WTC11 (cell line): Measurements from ENCODE around the gene STXBP5.

ENCODE experiments used
- ETV6 ChIP-seq: sonication (generic); formaldehyde crosslinking; IDR thresholded peaks from 2 replicates; pipeline ENCODE4 v1.8.1; 2022; ENCODE audit warnings: mild to moderate bottlenecking, missing genetic modification reagents
- TEAD1 ChIP-seq: sonication (generic); formaldehyde crosslinking; IDR thresholded peaks from 2 replicates; pipeline ENCODE4 v1.8.0; 2022; ENCODE audit warnings: mild to moderate bottlenecking, missing genetic modification reagents
- ZNF396 ChIP-seq: fragments of 250-450 bp; sonication (Bioruptor Pico); IDR thresholded peaks from 2 replicates; pipeline ENCODE4 v1.8.0; 2021; ENCODE audit warnings: mild to moderate bottlenecking, moderate library complexity, borderline replicate concordance
- TF ChIP-seq, protein P1 (sequence below): sonication (generic); formaldehyde crosslinking; IDR thresholded peaks from 2 replicates; pipeline ENCODE4 v1.8.0; 2022; ENCODE audit warnings: mild to moderate bottlenecking, missing genetic modification reagents
- TF ChIP-seq, protein P2 (sequence below): fragments of 250-450 bp; sonication (Bioruptor Pico); IDR thresholded peaks from 2 replicates; pipeline ENCODE4 v2.1.2; 2022; ENCODE audit warnings: mild to moderate bottlenecking, moderate library complexity
- TF ChIP-seq, protein P3 (sequence below): fragments of 200-600 bp; IDR thresholded peaks from 2 replicates; pipeline ENCODE4 v1.8.0; 2022; ENCODE audit warnings: antibody characterized with exemption

DNA sequence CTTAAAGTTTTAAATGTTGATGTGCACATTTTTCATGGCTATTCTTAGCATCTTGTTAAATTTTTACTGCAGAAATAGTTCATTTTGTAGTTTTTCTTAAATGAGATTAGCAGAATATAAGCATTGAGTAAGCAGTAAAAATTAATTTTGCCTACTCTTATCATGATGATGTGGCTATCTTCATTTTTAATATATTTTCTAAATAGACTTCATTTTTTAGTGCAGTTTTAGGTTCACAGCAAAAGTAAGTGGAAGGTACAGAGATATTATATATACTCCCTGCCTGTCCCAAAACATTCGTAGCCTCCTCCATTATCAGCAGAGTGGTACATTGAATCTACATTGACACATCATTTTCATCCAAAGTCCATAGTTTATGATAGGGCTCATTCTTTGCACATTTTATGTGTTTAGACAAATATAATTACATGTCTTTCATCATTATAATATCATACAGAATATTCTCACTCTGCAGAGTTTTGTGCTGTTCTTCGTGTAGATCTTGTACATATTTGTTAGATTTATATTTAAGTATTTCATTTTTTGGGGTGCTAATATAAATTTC lies 13.7 kb downstream of the STXBP5 start:
- TF ChIP-seq, protein P1, sequence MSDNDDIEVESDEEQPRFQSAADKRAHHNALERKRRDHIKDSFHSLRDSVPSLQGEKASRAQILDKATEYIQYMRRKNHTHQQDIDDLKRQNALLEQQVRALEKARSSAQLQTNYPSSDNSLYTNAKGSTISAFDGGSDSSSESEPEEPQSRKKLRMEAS (CRISPR knock-in tag) = no peak
- TF ChIP-seq ETV6 (CRISPR knock-in tag) (no peak), ZNF396 (CRISPR knock-in tag) (no peak), TEAD1 (CRISPR knock-in tag) (no peak)
- TF ChIP-seq, protein P2, sequence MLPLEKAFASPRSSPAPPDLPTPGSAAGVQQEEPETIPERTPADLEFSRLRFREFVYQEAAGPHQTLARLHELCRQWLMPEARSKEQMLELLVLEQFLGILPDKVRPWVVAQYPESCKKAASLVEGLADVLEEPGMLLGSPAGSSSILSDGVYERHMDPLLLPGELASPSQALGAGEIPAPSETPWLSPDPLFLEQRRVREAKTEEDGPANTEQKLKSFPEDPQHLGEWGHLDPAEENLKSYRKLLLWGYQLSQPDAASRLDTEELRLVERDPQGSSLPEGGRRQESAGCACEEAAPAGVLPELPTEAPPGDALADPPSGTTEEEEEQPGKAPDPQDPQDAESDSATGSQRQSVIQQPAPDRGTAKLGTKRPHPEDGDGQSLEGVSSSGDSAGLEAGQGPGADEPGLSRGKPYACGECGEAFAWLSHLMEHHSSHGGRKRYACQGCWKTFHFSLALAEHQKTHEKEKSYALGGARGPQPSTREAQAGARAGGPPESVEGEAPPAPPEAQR (CRISPR knock-in tag) = no peak
- TF ChIP-seq, protein P3, sequence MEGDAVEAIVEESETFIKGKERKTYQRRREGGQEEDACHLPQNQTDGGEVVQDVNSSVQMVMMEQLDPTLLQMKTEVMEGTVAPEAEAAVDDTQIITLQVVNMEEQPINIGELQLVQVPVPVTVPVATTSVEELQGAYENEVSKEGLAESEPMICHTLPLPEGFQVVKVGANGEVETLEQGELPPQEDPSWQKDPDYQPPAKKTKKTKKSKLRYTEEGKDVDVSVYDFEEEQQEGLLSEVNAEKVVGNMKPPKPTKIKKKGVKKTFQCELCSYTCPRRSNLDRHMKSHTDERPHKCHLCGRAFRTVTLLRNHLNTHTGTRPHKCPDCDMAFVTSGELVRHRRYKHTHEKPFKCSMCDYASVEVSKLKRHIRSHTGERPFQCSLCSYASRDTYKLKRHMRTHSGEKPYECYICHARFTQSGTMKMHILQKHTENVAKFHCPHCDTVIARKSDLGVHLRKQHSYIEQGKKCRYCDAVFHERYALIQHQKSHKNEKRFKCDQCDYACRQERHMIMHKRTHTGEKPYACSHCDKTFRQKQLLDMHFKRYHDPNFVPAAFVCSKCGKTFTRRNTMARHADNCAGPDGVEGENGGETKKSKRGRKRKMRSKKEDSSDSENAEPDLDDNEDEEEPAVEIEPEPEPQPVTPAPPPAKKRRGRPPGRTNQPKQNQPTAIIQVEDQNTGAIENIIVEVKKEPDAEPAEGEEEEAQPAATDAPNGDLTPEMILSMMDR = no peak
